GM21423 (cell line): Measurements from ENCODE around the gene PPIL6.

Experiments
- ATAC-seq: cut with Tn5 transposase; IDR thresholded peaks from one replicate; pipeline ENCODE4 v1.9.1; 2021; ENCODE audit warnings: mild to moderate bottlenecking, moderate library complexity; ENCODE audit not compliant: unreplicated experiment

PPIL6 gene

DNA sequence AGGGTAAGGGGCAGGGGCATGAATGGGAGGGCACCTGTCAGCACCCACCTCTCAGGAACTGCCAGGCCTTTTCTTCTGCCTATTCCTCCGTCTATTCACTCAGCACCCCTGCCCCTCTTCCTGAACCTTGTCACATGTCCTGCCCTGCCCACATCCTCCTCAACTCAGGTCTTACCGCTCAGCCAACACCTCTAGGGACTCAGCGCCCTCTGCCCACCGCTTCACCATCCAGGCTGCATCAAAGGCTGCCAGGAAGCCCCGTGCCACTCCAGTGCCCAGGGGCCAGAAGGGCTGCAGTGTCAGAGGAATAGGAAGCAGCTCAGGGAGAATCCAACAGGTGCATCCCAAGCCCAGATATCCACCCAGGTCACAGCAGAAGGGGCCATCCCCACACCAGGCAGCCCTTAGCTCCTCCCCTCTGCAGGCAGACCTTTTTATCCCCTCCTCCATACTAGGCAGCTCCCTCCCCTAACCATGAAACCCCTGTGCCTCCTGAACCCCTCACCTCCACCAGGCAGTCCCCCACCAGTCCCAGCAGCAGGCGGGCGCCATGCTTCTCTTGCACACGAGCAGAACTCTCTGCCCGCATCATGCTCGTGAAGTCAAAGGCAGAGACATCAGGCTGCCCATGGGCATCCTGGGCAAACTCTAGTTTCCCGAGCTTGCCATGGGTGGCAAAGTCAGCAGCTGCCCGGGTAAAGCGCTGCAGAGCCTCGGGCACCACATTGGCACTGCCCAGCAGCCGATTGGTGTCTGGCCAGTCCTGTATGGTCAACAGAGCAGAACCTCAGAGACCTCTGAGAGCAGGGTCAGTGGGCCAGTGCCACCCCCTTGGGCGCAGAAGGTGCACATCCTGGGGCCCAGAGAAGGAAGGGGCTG lies 9.6 kb upstream of the PPIL6 start:
- peak; percentile 32 for ATAC-seq

DNA sequence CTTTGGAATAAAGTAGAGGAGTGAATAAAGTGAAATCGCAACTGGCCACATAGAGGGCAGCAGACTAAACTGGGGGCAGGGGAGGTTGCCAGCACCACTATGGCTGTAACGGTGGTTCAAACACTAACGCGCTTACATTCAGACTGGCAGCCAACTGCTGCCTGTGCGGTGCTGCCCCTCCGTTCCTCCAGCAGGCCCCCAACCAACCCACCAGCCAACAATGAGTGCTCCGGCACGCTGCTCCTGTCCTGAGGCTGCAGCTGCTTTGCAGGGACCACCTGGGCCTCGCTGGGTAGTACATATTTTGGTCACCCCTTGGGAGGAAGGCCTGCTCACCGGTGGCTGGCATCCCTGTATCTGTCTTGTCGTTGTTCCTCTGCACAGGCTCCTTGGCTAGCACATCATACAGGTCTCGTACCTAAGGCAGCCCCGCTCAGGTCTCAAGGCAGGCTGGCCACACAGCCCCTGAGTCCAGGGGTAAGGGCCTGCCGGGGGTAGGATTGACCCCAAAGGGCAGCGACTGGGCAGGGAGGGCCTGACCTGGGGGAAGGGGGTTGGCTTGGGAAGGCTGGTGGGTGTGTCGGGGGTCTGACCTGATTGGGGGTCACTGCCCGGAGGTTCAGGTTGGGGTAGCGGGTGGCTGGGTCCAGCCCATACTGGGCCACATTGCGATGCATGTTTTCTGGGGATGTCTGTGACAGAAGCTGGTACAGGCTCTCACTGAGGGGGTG lies 8.8 kb upstream of the PPIL6 start:
- no peak for ATAC-seq

DNA sequence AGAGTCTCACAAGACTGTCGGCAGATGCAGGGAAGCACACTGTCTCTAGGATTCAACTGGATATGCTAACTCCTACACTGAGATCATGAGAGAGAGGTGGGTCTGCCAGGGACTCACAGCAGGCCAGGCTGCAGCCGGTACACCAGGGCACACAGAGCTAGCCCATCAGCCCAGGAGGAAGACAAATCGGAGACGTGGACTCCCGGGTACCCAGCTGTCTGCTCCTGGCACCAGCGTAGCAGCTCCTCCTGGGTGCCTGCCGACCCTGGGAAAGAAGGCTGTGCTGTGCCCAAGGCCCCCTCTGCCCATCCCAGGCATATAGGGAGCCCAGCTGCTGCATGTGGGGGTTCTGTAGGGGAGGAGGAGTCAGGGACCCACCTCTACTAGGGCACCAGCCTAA lies 8.2 kb upstream of the PPIL6 start:
- no peak for ATAC-seq

DNA sequence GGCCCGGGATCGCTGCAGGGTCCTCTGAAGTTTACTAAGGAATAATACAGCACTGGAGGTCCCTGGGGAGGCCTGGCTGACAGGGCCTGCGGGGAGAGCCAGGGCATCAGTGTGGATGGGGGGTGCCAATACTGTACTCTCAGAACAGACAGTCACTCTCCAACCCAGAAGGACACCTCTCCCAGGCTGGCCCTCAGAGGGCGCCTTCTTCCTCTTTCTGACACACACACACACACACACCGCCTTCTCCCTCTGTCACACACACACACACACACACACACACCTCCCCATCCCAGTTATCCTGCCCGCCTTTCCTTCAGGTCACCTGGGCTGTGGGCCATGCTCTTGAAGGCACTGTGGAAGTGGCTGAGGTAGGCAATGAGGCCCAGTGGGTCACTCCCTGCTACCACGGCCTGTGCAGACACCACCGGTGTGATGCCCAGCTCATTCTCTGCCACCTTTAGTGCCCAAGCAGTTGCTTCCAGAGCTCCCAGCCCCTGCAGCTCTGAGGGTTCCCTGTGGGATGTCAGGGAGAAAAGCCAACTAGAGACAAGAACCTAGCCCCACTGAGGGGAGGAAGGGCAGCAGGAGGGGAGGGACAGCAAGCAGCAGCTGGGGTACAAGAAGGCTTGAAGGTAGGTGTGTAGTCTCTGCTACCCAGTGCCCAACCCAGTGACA lies 7.6 kb upstream of the PPIL6 start:
- ATAC-seq = no peak

DNA sequence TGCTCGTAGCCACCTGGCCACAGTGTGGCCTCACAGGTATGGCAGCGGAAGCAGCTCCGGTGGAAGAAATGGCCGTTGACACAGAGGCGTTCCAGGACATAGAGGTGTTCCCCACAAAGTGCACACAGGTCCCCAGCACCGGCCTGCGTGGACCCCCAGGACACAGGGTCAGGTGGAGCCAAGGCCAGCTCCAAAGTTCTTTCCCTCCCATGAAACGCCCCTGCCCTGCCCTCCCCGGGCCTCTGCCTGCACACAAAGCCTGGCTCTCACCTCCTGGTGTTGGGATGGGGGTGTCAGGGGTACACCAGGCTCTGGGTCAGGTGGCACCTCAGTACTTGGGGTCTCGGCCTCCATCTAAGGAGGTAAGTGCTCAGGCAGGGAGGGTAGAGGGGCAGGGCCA lies 6.7 kb upstream of the PPIL6 start:
- no peak for ATAC-seq

DNA sequence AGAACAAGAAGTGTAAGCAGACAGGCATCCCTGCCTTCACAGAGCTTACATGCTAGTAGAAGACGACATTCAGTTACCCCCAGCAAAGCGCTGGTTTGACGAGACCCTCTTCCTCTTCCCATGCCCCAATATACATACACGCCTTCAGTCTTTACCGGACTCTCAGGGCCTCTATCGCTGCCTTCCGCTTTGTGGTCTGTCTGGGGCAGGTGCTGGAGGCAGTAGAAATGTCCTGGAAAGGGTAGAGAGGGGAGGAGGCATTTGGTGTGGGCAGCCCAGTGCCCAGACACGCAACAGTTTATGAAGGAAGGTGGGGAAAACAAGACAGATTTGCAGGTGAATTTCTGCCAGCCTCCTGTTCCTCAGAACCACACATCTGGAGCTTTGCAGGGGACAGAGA lies 6.1 kb upstream of the PPIL6 start:
- no peak for ATAC-seq

DNA sequence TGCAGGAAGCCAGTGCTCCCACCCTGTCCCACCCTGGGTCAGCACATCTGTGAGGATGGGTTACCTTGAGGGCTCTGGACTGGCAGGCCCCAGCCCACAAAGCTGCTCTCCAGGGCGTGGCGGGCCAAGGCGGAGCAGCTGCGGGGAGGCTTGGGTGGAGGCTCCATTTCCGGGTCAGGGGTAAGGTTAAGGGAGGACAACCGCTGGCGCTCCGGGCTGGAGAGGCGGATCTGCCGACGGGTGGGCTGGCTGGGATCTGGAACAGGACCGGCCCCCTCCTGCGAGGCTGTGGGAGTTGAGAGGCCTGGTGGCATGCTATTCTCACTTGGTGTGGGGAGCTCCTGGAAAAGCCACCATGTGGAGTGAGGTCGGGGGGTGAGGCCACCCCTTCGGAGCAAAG lies 5.6 kb upstream of the PPIL6 start:
- no peak for ATAC-seq

DNA sequence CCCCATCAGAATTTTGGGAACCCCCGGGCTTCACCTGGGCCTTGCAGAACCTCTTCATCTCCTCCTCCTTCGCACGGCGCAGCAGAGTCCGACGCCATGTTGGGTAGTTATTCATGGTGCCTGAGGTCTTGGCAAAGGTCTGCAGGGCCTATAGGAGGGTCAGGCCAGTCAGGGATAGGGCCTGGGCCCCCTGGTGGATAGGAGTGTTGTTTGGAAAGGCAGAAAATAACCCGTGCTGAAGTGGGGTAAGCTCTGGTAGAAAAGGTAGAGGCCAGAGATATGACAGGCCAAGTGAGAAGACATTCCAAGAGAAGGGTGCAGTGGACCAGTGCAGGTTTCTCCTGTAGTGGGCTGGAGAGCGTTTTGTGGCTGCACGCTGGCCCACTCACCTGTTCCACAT lies 5.0 kb upstream of the PPIL6 start:
- ATAC-seq = no peak

DNA sequence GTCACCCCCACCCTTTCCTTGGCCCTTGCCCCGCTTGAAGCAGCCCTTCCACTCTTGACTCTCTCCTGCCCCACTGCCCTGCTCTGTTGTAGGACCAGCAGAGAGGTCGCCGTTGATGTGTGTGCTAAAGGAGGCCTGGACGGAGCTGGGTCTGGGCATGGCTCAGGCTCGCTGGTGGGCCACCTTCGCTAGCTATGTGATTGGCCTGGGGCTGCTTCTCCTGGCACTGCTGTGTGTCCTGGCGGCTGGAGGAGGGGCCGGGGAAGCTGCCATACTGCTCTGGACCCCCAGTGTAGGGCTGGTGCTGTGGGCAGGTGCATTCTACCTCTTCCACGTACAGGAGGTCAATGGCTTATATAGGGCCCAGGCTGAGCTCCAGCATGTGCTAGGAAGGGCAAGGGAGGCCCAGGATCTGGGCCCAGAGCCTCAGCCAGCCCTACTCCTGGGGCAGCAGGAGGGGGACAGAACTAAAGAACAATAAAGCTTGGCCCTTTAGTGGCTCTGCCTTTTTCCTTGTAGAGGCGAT lies 3.1 kb upstream of the PPIL6 start:
- no peak for ATAC-seq

DNA sequence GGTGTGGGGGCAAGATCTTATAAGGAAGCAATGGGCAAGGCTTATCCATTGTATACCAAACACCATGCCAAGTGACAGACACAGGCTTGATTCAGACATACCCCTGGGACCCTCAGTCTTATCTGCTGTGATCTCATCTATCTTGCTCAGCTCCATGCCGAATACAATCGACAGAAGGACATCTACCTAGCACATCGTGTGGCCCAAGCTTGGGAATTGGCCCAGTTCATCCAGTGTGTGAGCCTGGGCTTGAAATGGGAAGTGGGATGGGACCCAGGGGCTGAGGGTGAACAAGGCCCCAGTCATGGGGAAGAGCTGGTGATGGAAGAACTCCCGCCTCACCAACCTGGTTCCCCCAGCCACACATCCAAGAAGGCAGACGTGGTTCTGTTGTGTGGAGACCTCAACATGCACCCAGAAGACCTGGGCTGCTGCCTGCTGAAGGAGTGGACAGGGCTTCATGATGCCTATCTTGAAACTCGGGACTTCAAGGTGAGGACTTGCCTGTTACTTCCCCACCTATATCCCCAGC lies 2.0 kb upstream of the PPIL6 start:
- ATAC-seq = no peak

DNA sequence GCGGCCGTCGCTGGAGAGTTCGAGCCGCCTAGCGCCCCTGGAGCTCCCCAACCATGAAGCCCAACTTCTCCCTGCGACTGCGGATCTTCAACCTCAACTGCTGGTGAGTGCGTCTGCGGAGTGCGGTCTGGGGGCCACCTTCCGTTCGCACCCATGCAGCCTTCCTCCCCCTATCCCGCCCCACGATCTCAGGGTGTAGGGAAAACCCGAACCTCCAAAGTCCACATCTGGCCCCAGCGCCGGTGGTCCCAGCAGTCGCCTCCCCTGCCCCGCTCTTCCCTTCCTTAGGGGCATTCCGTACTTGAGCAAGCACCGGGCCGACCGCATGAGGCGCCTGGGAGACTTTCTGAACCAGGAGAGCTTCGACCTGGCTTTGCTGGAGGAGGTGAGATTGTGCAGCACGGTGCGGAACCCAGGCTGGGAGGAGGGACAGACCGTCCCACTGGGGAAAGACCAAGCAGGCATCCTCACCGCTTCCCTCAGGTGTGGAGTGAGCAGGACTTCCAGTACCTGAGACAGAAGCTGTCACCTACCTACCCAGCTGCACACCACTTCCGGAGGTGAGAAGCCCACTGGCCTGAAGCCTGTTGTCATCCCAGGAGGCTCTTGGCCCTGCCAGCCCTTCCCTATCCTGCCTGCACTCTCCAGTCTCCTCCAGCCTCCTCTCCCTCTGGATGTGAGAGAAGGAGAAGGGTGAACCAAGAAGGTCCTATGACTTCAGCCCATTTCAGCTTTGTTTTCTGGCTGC lies 815 bp upstream of the PPIL6 start:
- peak; percentile 8 for ATAC-seq

DNA sequence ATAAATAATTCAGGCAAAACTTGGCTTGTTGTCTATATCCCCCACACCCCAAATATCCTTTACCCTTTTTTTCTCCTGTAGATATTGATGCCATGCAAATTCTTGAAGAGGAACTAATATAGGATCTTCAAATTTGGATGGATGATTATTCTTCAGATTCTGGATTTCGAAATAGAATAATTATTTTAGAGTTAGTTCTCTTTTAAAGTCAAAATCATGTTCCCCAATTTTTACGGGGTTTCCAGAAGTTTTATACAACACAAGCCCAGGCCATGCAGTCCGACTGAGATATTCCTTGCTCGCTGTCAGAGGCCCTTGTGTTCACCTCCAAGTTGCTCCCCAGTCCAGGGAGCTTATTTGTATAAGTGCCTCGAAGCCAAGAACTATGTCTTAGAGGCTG lies 4.4 kb downstream of the PPIL6 start:
- no peak for ATAC-seq

DNA sequence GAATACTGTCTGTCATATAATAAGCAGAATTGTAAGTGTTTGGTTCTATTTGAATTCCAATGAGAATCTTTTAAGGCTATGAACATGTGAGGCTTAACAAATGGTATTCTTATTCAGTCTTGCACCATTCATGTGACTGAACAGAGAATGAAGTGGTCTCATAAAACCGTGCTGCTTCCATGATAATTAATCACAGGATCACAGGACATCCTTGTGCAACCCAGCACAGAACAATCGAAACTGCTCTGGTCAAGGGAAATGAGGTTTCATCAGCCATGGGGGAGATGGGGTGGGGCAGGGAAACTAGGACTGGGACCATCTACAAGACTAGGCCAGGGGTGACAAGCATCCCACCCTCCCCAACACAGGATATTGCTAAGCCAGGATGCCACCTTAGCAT lies 6.0 kb downstream of the PPIL6 start:
- ATAC-seq = no peak

DNA sequence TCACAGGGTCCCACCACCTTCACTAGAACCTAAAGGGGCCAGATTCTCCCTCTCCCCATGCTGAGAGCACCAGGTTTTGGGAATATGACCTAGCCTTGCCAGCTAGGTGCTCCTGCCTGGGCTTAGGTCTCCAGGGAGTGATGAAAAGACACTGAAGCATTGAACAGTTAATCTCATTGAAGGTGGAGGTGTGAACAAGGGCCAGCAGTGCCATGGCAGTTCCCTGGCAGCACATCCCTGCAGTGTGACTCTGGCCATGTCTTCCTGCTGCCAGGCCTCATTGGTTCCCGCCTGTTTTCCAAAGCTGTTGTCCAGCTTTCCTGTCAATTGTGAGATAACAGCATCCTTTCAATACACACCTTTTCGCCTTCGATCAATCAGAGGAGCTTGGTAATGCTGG lies 10.9 kb downstream of the PPIL6 start:
- ATAC-seq = no peak

DNA sequence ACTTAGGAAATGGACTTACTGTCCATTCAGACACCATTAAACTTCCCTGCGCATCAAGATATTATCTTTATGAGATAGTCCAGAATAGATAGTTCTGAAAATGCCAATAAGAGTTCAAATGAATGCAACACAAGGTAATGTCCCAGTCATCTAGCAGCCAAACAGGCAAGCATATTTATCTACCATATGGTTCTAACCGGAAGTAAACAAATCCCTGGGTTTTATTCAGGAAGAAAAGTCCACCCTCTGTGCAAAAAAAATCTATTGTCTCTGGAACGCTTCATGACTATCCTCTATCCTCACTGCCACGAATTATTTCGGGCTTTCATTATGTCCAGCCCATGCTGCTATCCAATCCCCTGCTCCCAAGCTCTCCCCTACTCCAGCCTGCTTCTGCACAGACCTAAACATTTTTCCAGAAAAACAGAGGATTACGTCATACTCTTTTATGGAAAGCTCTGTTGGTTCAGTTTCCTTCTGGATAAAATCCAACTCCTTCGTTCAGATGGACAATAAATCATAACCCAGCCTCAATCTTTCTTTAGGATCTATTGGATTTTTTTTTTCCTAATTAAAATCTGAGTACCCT lies 11.4 kb downstream of the PPIL6 start:
- ATAC-seq = no peak

DNA sequence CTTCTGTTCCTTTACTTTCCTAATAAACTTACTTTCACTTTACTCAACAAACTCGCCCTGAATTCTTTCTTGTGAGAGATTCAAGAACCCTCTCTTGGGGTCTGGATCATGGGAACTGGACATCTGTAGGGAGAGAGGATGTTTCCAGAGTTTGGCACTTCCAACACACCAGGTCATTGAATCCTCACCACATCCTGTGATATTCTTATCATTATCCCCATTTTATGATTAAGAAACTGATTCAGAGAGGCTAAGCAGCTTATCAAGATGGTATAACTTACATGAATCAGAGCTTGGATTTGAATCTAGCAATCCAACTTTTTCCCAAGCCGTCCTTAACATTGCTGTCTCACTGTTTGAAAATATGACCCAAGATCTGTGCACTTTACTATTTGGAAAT lies 15.5 kb downstream of the PPIL6 start:
- ATAC-seq = no peak

DNA sequence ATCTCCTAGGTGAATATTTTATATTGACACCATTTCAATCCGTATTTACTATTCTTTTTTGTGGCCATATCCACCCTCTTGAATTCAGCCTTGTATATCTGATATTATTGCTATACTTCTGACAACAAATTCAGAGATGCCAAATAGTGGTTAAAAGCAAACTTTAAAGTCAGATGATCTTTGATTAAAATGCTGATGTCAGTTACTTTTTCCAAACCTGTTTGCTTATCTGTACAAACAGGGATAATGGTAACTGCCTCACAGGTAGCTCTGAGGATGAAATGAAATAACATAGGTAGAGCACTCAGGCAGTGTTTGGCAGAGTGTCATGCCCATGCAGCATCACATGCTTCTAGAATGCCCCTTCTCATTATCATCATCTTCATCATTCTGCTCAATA lies 19.2 kb downstream of the PPIL6 start:
- no peak for ATAC-seq

DNA sequence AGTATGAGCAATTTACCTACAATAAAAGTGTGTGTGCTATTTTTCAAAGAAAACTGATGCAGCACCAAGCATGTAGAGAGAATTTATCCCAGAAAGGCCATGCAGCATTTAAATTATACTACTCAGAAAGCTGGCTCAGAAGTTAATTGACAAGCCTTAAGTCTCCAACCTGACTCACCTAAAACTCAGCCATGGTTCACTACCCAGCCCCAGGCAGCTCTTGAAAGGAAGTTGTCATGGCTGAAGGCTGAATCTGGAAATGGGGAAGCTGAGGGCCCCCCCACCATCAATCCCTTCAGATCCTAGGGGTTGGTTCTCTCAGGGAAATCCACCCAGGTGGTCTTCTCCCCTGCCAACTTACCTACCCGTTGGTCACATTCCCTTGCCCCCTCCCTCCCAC lies 19.7 kb downstream of the PPIL6 start:
- no peak for ATAC-seq

DNA sequence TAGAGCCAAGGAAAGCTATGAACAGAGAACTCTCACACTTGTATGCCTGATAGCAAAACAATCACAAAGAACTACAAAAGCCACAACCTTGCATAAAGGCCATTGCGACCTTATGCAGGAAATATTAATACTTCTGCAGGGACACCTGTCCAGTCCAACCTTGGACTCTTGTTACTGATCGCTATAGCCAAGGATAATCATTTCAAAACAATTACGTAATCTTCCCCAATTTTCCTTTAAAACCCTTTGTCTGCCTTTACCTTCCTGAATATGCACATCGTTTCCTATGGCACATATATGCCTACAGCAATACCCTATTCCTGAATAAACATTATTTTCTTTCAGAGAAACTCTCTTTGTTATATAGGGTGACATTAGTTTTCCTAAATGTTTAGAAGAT lies 22.8 kb downstream of the PPIL6 start:
- no peak for ATAC-seq

DNA sequence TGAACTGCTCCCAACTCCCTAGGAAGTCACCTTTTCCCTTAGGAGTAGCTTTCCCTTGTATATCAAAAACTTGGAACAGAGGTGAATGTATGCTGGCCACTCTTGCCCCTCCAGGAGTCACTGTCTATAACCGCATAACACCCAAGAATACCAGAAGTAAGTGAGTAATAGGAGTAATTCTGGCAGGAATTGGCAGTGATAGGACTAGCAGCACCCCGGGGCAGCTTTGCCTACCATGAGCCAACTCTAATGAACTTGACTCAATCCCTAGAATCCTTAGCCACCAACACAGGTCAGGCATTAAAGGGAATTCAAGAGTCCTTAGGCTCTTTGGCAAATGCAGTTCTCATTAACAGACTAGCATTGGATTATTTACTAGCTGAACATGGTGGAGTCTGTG lies 29.4 kb downstream of the PPIL6 start:
- ATAC-seq = no peak
